Vagina (tissue), 2 donors: ENCODE data around the gene RALB. TPM values are rescaled to one million over a fixed set of nuclear protein-coding genes. Genes with fewer than 3 reads are reported as not detected.

Source experiments
- DNase-seq, 2 donors: peaks; one replicate each; pipeline ENCODE4 v3.0.0-alpha.2; 2017; ENCODE audit errors: extremely low spot score in 2 of 2
- H3K27ac ChIP-seq: fragments of 200-600 bp; sonication (generic); one replicate; pipeline ENCODE4 v1.5.1; 2019
- H3K27me3 ChIP-seq: fragments of 200-600 bp; sonication (generic); one replicate; pipeline ENCODE4 v1.5.1; 2019
- H3K36me3 ChIP-seq, 2 donors: fragments of 200-600 bp; sonication (generic); one replicate each; pipeline ENCODE4 v1.5.1; 2017 to 2019
- H3K4me1 ChIP-seq: fragments of 200-600 bp; sonication (generic); one replicate; pipeline ENCODE4 v1.5.1; 2019
- H3K4me3 ChIP-seq, 2 donors: fragments of 200-600 bp; sonication (generic); 1 replicate in 1 of 2; 2 replicates in 1 of 2; pipeline ENCODE4 v1.5.1; 2016 to 2019
- H3K9me3 ChIP-seq: fragments of 200-600 bp; sonication (generic); one replicate; pipeline ENCODE4 v1.5.1; 2019
- CTCF ChIP-seq, 3 experiments: fragments of 450-650 bp in 2 of 3; fragments of 200-600 bp in 1 of 3; sonication (generic) in 1 of 3; IDR thresholded peaks; one replicate each; pipeline ENCODE4 v1.5.1; 2017 to 2019; ENCODE audit warnings: antibody characterized with exemption in 3 of 3, mild to moderate bottlenecking in 2 of 3, moderate library complexity in 2 of 3
- POLR2A ChIP-seq, 2 donors: fragments of 450-650 bp; IDR thresholded peaks; one replicate each; pipeline ENCODE4 v1.6.1; 2017; ENCODE audit warnings: antibody characterized with exemption in 2 of 2, mild to moderate bottlenecking in 2 of 2, moderate library complexity in 2 of 2
- POLR2AphosphoS5 ChIP-seq, 2 donors: sonication (generic); formaldehyde crosslinking; IDR thresholded peaks; one replicate each; pipeline ENCODE4 v1.9.0; 2017; ENCODE audit warnings: antibody characterized with exemption in 2 of 2, mild to moderate bottlenecking in 2 of 2, low read depth in 1 of 2; ENCODE audit not compliant: insufficient read depth in 1 of 2
- intact Hi-C: fragments of 100-400 bp; cut with DNase I; formaldehyde crosslinking; loops from one replicate; pipeline ENCODE4 v1.15.1; 2023
- total RNA-seq: library from RNA; depleted of rRNA; stranded (reverse); fragments of >200 nt; gene quantifications from one replicate; pipeline ENCODE4 v1.2.3, GENCODE V29; 2016

The RALB gene
- total RNA-seq, 1 donor from 2014 or later: 44.0 TPM

- Histone ChIP-seq H3K4me1 (no peaks in the 10 kb centered on the region), H3K27ac (no peak overlapping the region), H3K27me3 (no peaks in the 10 kb centered on the region), H3K9me3 (no peaks in the 10 kb centered on the region), H3K4me3 (no peak overlapping the region), H3K36me3 (no peaks in the 10 kb centered on the region)
- intact Hi-C loops: no loop called here
- peak in 1 of 2 donors; percentile 69 for DNase-seq
- TF ChIP-seq CTCF (IDR thresholded peaks at IDR 0.05): no peak
- no peak for TF ChIP-seq POLR2AphosphoS5 (IDR thresholded peaks at IDR 0.05; ENCODE audit: insufficient read depth in 1 of 2, low read depth in 1 of 2)
- no peak for TF ChIP-seq POLR2A (IDR thresholded peaks at IDR 0.05)
Measured at GRCh38 chr2:120210270-120210693, 42.4 kb upstream of the RALB start.

- intact Hi-C loops: no loop called here
- Histone ChIP-seq H3K4me3 (no peak overlapping the region), H3K4me1 (peaks cover 35% of the 10 kb centered on the region), H3K27me3 (no peaks in the 10 kb centered on the region), H3K27ac (no peak overlapping the region), H3K9me3 (no peaks in the 10 kb centered on the region), H3K36me3 (no peaks in the 10 kb centered on the region)
- peak in 1 of 2 donors; percentile 81 for DNase-seq
- TF ChIP-seq POLR2AphosphoS5 (IDR thresholded peaks at IDR 0.05; ENCODE audit: insufficient read depth in 1 of 2, low read depth in 1 of 2) (no peak), POLR2A (IDR thresholded peaks at IDR 0.05) (no peak), CTCF (IDR thresholded peaks at IDR 0.05) (no peak)
Measured at GRCh38 chr2:120218181-120218580, 34.5 kb upstream of the RALB start.

GRCh38 chr2:120219291-120219690 is 33.4 kb upstream of the RALB start:
- Histone ChIP-seq H3K4me3 (no peak overlapping the region), H3K4me1 (peaks cover 41% of the 10 kb centered on the region), H3K36me3 (no peaks in the 10 kb centered on the region), H3K9me3 (no peaks in the 10 kb centered on the region), H3K27me3 (no peaks in the 10 kb centered on the region), H3K27ac (no peak overlapping the region)
- no peak for TF ChIP-seq POLR2AphosphoS5 (IDR thresholded peaks at IDR 0.05; ENCODE audit: insufficient read depth in 1 of 2, low read depth in 1 of 2)
- TF ChIP-seq POLR2A (IDR thresholded peaks at IDR 0.05): no peak
- no peak for TF ChIP-seq CTCF (IDR thresholded peaks at IDR 0.05)
- intact Hi-C loops: no loop called here
- peak in 1 of 2 donors; percentile 69 for DNase-seq

- intact Hi-C loops: loop anchor here (10.0 kb wide), 1 partner anchor 95 kb away; no protein-coding TSS in a partner anchor
- Histone ChIP-seq H3K36me3 (no peaks in the 10 kb centered on the region), H3K27me3 (no peaks in the 10 kb centered on the region), H3K27ac (no peak overlapping the region), H3K4me3 (no peak overlapping the region), H3K4me1 (peaks cover 43% of the 10 kb centered on the region), H3K9me3 (no peaks in the 10 kb centered on the region)
- peak in 1 of 2 donors; percentile 64 for DNase-seq
- TF ChIP-seq CTCF (IDR thresholded peaks at IDR 0.05) (no peak), POLR2AphosphoS5 (IDR thresholded peaks at IDR 0.05; ENCODE audit: insufficient read depth in 1 of 2, low read depth in 1 of 2) (no peak), POLR2A (IDR thresholded peaks at IDR 0.05) (no peak)
Measured at GRCh38 chr2:120219766-120220165, 32.9 kb upstream of the RALB start.

GRCh38 chr2:120220756-120221155 is 31.9 kb upstream of the RALB start:
- no peak overlapping the region for H3K4me3 ChIP-seq
- intact Hi-C loops: loop anchor here (10.0 kb wide), 1 partner anchor 94 kb away; no protein-coding TSS in a partner anchor
- H3K9me3 ChIP-seq: no peaks in the 10 kb centered on the region
- no peaks in the 10 kb centered on the region for H3K27me3 ChIP-seq
- DNase-seq: no peak
- no peaks in the 10 kb centered on the region for H3K36me3 ChIP-seq
- TF ChIP-seq POLR2A (IDR thresholded peaks at IDR 0.05) (no peak), CTCF (IDR thresholded peaks at IDR 0.05) (no peak), POLR2AphosphoS5 (IDR thresholded peaks at IDR 0.05; ENCODE audit: insufficient read depth in 1 of 2, low read depth in 1 of 2) (no peak)
- H3K4me1 ChIP-seq: peaks cover 43% of the 10 kb centered on the region
- H3K27ac ChIP-seq: no peak overlapping the region
